Lower leg skin (tissue), 4 donors: Measurements from ENCODE around the gene CD151. TPM values are rescaled to one million over a fixed set of nuclear protein-coding genes. Genes with fewer than 3 reads are reported as not detected.
A peak's percentile ranks its signal among the peaks of the same experiment; 100 is the strongest.

Experiments used
- DNase-seq, 2 donors: peaks; one replicate each; pipeline ENCODE4 v3.0.0-alpha.2; 2019; ENCODE audit warnings: low spot score in 2 of 2
- H3K4me3 ChIP-seq: fragments of 200-600 bp; sonication (generic); 2 replicates; pipeline ENCODE4 v1.5.1; 2017; ENCODE audit warnings: mild to moderate bottlenecking, low read depth; ENCODE audit not compliant: poor library complexity, severe bottlenecking
- POLR2A ChIP-seq, 2 donors: fragments of 450-650 bp; IDR thresholded peaks; one replicate each; pipeline ENCODE4 v1.6.1; 2016 to 2017; ENCODE audit warnings: antibody characterized with exemption in 2 of 2, mild to moderate bottlenecking in 1 of 2, moderate library complexity in 1 of 2
- WGBS, 2 donors: methylation state at CpG; one replicate each; pipeline ENCODE4 v1.1.5; 2018; 5-methylcytosine and 5-hydroxymethylcytosine counted together
- intact Hi-C: fragments of 100-400 bp; cut with DNase I; formaldehyde crosslinking; loops from one replicate; pipeline ENCODE4 v1.15.0; 2023; ENCODE audit warnings: low total_unique reads
- total RNA-seq, 4 donors: library from RNA; depleted of rRNA; stranded (reverse); fragments of >200 nt; gene quantifications; one replicate each; pipeline ENCODE4 v1.1.0, GENCODE V29; 2016
- TF ChIP-seq, protein P1 (sequence below), 3 donors: fragments of 450-650 bp; IDR thresholded peaks; one replicate each; pipeline ENCODE4 v1.5.1; 2016; ENCODE audit warnings: antibody characterized with exemption in 3 of 3, mild to moderate bottlenecking in 3 of 3, moderate library complexity in 2 of 3

Gene CD151
- total RNA-seq, 4 donors from 2014 or later = 124 to 186 (median 157) TPM

- WGBS, 2 donors = 4 to 6% methylated on average over 12 of the region's 18 CpGs
- peak overlapping the region; percentile 30 for H3K4me3 ChIP-seq
- DNase-seq = no peak
- TF ChIP-seq, protein P1, sequence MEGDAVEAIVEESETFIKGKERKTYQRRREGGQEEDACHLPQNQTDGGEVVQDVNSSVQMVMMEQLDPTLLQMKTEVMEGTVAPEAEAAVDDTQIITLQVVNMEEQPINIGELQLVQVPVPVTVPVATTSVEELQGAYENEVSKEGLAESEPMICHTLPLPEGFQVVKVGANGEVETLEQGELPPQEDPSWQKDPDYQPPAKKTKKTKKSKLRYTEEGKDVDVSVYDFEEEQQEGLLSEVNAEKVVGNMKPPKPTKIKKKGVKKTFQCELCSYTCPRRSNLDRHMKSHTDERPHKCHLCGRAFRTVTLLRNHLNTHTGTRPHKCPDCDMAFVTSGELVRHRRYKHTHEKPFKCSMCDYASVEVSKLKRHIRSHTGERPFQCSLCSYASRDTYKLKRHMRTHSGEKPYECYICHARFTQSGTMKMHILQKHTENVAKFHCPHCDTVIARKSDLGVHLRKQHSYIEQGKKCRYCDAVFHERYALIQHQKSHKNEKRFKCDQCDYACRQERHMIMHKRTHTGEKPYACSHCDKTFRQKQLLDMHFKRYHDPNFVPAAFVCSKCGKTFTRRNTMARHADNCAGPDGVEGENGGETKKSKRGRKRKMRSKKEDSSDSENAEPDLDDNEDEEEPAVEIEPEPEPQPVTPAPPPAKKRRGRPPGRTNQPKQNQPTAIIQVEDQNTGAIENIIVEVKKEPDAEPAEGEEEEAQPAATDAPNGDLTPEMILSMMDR (IDR thresholded peaks at IDR 0.05) = no peak
- no peak for TF ChIP-seq POLR2A (IDR thresholded peaks at IDR 0.05)
- intact Hi-C loops = no loop called here
Observed at GRCh38 chr11:804599-804964, 28.2 kb upstream of the CD151 start.

- TF ChIP-seq, protein P1 (IDR thresholded peaks at IDR 0.05) = no peak
- TF ChIP-seq POLR2A (IDR thresholded peaks at IDR 0.05) = no peak
- intact Hi-C loops = no loop called here
- H3K4me3 ChIP-seq = peak overlapping the region; percentile 96
- 34 to 36% methylated on average over 29 to 33 of the region's 36 CpGs for WGBS, 2 donors
- no peak for DNase-seq
Observed at GRCh38 chr11:808427-809286, 24.1 kb upstream of the CD151 start.

GRCh38 chr11:809287-810039 lies 23.3 kb upstream of the CD151 start, which contains the start of gene RPLP2:
TSS of gene RPLP2 (plus strand) at chr11:809967. CDS start at chr11:810235, 268 bp downstream.
- H3K4me3 ChIP-seq = peak within 1 kb of the TSS; percentile 96
- WGBS, 2 donors = 0 to 1% methylated on average over 24 to 57 of the region's 81 CpGs
- peak in 1 of 2 donors; percentile 87 for TF ChIP-seq POLR2A (IDR thresholded peaks at IDR 0.05)
- TF ChIP-seq, protein P1 (IDR thresholded peaks at IDR 0.05) = no peak
- intact Hi-C loops = no loop called here
- DNase-seq = peak; percentile 97 to 100

GRCh38 chr11:810040-810567 lies 22.6 kb upstream of the CD151 start:
- TF ChIP-seq, protein P1 (IDR thresholded peaks at IDR 0.05) = no peak
- no peak for TF ChIP-seq POLR2A (IDR thresholded peaks at IDR 0.05)
- DNase-seq = no peak
- intact Hi-C loops = no loop called here
- 0 to 3% methylated on average over 17 to 49 of the region's 55 CpGs for WGBS, 2 donors
- H3K4me3 ChIP-seq = peak overlapping the region; percentile 96

GRCh38 chr11:811446-812245 lies 21.1 kb upstream of the CD151 start:
- H3K4me3 ChIP-seq = no peak overlapping the region
- intact Hi-C loops = no loop called here
- WGBS, 2 donors = 66 to 69% methylated on average over 14 of the region's 14 CpGs
- no peak for DNase-seq
- TF ChIP-seq POLR2A (IDR thresholded peaks at IDR 0.05) = no peak
- TF ChIP-seq, protein P1 (IDR thresholded peaks at IDR 0.05) = no peak
